Measurements from ENCODE around the gene ANXA11. TPM values are rescaled to one million over a fixed set of nuclear protein-coding genes. Genes with fewer than 3 reads are reported as not detected.

Gene ANXA11
- total RNA-seq, 1 experiment from 2014 or later: 181 TPM

- Histone ChIP-seq H3K27me3 (ENCODE audit: insufficient read depth, low read length) (no peaks in the 10 kb centered on the region), H3K4me3 (replicated peaks in 1 of 2; ENCODE audit: low read depth in 1 of 2, low read length in 2 of 2) (no peak overlapping the region), H4K20me1 (ENCODE audit: insufficient read depth) (no peaks in the 10 kb centered on the region), H3K4me1 (ENCODE audit: control insufficient read depth in 1 of 2, insufficient read depth in 2 of 2, low read length in 2 of 2) (peaks cover 19 to 32% of the 10 kb centered on the region in 2 experiments), H3K9me3 (ENCODE audit: control insufficient read depth in 1 of 2, insufficient read depth in 1 of 2, low read depth in 1 of 2, low read length in 2 of 2) (no peaks in the 10 kb centered on the region), H2AFZ (ENCODE audit: low read depth, low read length, poor library complexity, severe bottlenecking) (no peak overlapping the region), H3K79me2 (ENCODE audit: insufficient read depth, low read length) (peaks cover 5% of the 10 kb centered on the region; the same call in 1 of the 2 replicates), H3K36me3 (ENCODE audit: control insufficient read depth in 1 of 2, insufficient read depth in 2 of 2, low read length in 2 of 2) (peaks cover 13 to 87% of the 10 kb centered on the region in 2 experiments), H3K9me2 (ENCODE audit: insufficient read depth) (no peaks in the 10 kb centered on the region), H3K4me2 (ENCODE audit: low read length) (no peak overlapping the region), H3K9ac (ENCODE audit: low read length) (no peak overlapping the region), H3K27ac (ENCODE audit: low read depth, low read length) (no peak overlapping the region)
- ChIA-PET CTCF (no interaction called here), RAD21 (ENCODE audit: low non-redundant PET in 1 of 2, low total read pairs in 2 of 2, uncharacterized antibody in 2 of 2, unreplicated experiment in 2 of 2) (no interaction called here), POLR2A (no interaction called here)
- TF ChIP-seq CEBPB (IDR thresholded peaks at IDR 0.05; ENCODE audit: low read depth): no peak
- no peak for TF ChIP-seq TCF7L2 (IDR thresholded peaks at IDR 0.05; ENCODE audit: borderline replicate concordance, extremely low read depth, insufficient read depth, insufficient read length)
- no peak for TF ChIP-seq MAX (IDR thresholded peaks at IDR 0.05)
- TF ChIP-seq RAD21 (IDR thresholded peaks at IDR 0.05; ENCODE audit: low read depth): no peak
- no peak for TF ChIP-seq EZH2phosphoT487 (IDR thresholded peaks at IDR 0.05; ENCODE audit: borderline replicate concordance)
- TF ChIP-seq SRF (IDR thresholded peaks at IDR 0.05; ENCODE audit: low read depth): no peak
- BruUV-seq (replicated peaks): no TSS peak
- no peak for ATAC-seq
- intact Hi-C loops (cut with micrococcal nuclease): no loop called here
- DNase-seq (ENCODE audit: low read depth, low spot score): no peak
Measured at GRCh38 chr10:80154626-80154977, 50.7 kb downstream of the ANXA11 start.

GRCh38 chr10:80153460-80153859 is 51.9 kb downstream of the ANXA11 start:
- no peak overlapping the region for H3K4me3 ChIP-seq (replicated peaks in 1 of 2; ENCODE audit: low read depth in 1 of 2, low read length in 2 of 2)
- ChIA-PET POLR2A (no interaction called here), RAD21 (ENCODE audit: low non-redundant PET in 1 of 2, low total read pairs in 2 of 2, uncharacterized antibody in 2 of 2, unreplicated experiment in 2 of 2) (no interaction called here), CTCF (no interaction called here)
- ATAC-seq: no peak
- no peak overlapping the region for H3K9ac ChIP-seq (ENCODE audit: low read length)
- no peak overlapping the region for H3K27ac ChIP-seq (ENCODE audit: low read depth, low read length)
- intact Hi-C loops (cut with micrococcal nuclease): no loop called here
- no peaks in the 10 kb centered on the region for H3K9me3 ChIP-seq (ENCODE audit: control insufficient read depth in 1 of 2, insufficient read depth in 1 of 2, low read depth in 1 of 2, low read length in 2 of 2)
- peaks cover 5% of the 10 kb centered on the region; the same call in 1 of the 2 replicates for H3K79me2 ChIP-seq (ENCODE audit: insufficient read depth, low read length)
- H3K4me1 ChIP-seq (ENCODE audit: control insufficient read depth in 1 of 2, insufficient read depth in 2 of 2, low read length in 2 of 2): peaks cover 10 to 21% of the 10 kb centered on the region in 2 experiments
- BruUV-seq (replicated peaks): no TSS peak
- H3K4me2 ChIP-seq (ENCODE audit: low read length): no peak overlapping the region
- H3K9me2 ChIP-seq (ENCODE audit: insufficient read depth): no peaks in the 10 kb centered on the region
- peaks cover 13 to 91% of the 10 kb centered on the region in 2 experiments for H3K36me3 ChIP-seq (ENCODE audit: control insufficient read depth in 1 of 2, insufficient read depth in 2 of 2, low read length in 2 of 2)
- no peaks in the 10 kb centered on the region for H3K27me3 ChIP-seq (ENCODE audit: insufficient read depth, low read length)
- no peak for DNase-seq (ENCODE audit: low read depth, low spot score)
- H2AFZ ChIP-seq (ENCODE audit: low read depth, low read length, poor library complexity, severe bottlenecking): no peak overlapping the region
- H4K20me1 ChIP-seq (ENCODE audit: insufficient read depth): no peaks in the 10 kb centered on the region
- TF ChIP-seq EGR1 (IDR thresholded peaks at IDR 0.05; ENCODE audit: low read depth): no peak
- no peak for TF ChIP-seq ZBTB33 (IDR thresholded peaks at IDR 0.05; ENCODE audit: extremely low read depth, insufficient replicate concordance, low read length)
- TF ChIP-seq POLR2AphosphoS5 (IDR thresholded peaks at IDR 0.05; ENCODE audit: low read depth, low read length): no peak
- TF ChIP-seq JUND (IDR thresholded peaks at IDR 0.05): no peak
- no peak for TF ChIP-seq TCF7L2 (IDR thresholded peaks at IDR 0.05; ENCODE audit: borderline replicate concordance, extremely low read depth, insufficient read depth, insufficient read length)
- TF ChIP-seq SP1 (IDR thresholded peaks at IDR 0.05; ENCODE audit: low read depth): no peak
- TF ChIP-seq SIN3A (IDR thresholded peaks at IDR 0.05; ENCODE audit: low read depth): no peak
- TF ChIP-seq MAX (IDR thresholded peaks at IDR 0.05): no peak
- no peak for TF ChIP-seq POLR2A (IDR thresholded peaks at IDR 0.05; ENCODE audit: borderline replicate concordance, extremely low read depth, insufficient read depth, insufficient read length)
- TF ChIP-seq SRF (IDR thresholded peaks at IDR 0.05; ENCODE audit: low read depth): no peak
- TF ChIP-seq CTCF (IDR thresholded peaks at IDR 0.05 in 2 of 3, conservative IDR thresholded peaks at IDR 0.05 in 1 of 3; ENCODE audit: borderline replicate concordance in 1 of 3, insufficient read depth in 1 of 3, low read depth in 2 of 3, low read length in 2 of 3): no peak
- TF ChIP-seq CEBPB (IDR thresholded peaks at IDR 0.05; ENCODE audit: low read depth): no peak
- no peak for TF ChIP-seq ZNF274 (IDR thresholded peaks at IDR 0.05; ENCODE audit: low read depth, low read length)
- TF ChIP-seq ELF1 (IDR thresholded peaks at IDR 0.05; ENCODE audit: borderline replicate concordance, low read depth): no peak
- no peak for TF ChIP-seq ATF3 (IDR thresholded peaks at IDR 0.05)

Data from HCT116 (cell line).